ENCODE data around the gene PRRT3.
"Not testable (repeated sequence)": the region's sequence is repeated elsewhere in the genome, so short reads cannot be mapped to it uniquely, and the experiment has no call there.

The PRRT3 gene

GRCh38 chr3:9917820-9918219, 34.4 kb downstream of the PRRT3 start:
- no peak for DNase-seq

DNA sequence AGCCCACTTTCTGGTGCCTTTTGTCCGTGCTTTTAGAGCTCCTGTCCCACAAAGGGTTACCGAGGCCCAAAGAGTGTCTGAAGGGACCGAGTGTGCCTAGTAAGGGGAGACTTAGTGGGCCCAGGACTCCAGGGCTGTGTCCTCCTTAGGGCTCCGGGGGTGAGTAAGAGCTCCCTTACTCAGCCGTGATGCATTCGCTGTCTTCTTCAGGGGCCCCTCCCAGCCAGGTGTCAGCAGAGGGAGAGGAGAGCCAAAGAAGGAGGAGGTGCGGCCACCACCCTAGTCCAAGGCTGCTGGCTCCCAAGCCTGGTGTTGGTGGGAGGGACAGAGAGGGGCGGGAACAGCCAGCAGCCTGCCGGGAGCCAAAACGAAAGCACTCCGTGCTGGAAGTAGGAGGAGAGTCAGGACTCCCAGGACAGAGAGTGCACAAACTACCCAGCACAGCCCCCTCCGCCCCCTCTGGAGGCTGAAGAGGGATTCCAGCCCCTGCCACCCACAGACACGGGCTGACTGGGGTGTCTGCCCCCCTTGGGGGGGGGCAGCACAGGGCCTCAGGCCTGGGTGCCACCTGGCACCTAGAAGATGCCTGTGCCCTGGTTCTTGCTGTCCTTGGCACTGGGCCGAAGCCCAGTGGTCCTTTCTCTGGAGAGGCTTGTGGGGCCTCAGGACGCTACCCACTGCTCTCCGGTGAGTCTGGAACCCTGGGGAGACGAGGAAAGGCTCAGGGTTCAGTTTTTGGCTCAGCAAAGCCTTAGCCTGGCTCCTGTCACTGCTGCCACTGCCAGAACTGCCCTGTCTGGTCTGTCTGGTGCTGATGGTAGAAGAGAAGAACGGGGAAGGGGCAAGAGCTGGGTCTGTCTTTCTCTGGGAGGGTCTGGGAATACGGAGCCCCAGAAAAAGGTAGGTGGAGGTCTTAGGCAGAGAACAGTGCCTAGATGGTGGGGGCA, 35.2 kb downstream of the PRRT3 start, which contains the start of gene IL17RC:
Gene IL17RC, plus strand, starts transcription at position 365 of the 947 bp plus-strand sequence. Its CDS starts 218 bp downstream, at position 583.
- DNase-seq = peak; percentile 58

DNA sequence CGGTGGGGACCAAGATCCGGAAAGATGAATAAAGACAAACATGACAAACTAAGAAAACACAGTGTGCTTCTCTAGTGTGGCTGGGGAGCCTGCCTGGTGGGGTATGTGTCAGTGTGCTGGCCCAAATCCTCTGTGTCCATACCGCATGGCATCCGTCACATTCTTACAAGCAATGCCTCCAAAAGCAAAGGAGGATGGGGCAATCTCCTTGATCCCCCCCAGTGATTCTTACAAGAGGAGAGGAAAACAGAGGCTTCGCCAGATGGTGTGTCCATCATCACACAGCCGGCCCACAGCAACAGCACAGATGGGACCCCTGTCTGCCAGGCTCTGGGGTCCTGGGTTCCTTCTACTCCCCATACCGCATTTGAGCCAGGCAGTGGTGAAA, 35.9 kb downstream of the PRRT3 start:
- no peak for DNase-seq

GRCh38 chr3:9915254-9916141, 36.7 kb downstream of the PRRT3 start:
- no peak for DNase-seq

- no peak for DNase-seq
Observed at GRCh38 chr3:9914559-9915253, 37.5 kb downstream of the PRRT3 start.

DNA sequence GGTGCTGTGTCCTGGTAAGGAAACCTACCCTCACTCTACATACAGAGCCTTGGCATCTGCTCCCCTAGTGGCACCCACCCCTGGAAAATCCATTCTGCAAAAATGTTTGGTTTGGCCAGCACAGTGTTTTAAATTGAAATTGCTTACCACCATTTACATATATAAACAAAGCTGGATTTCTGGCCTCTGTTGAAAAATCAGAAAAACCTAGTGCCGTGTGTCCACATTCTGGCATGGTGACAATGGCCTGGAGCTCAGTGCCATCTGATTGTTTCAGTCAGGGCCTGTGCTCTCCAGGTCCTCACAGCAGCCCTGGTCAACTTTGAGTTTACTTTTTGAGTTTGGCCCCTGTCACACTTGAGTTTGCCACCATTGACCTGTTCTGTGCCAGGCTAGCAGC, 38.2 kb downstream of the PRRT3 start:
- DNase-seq = no peak

DNA sequence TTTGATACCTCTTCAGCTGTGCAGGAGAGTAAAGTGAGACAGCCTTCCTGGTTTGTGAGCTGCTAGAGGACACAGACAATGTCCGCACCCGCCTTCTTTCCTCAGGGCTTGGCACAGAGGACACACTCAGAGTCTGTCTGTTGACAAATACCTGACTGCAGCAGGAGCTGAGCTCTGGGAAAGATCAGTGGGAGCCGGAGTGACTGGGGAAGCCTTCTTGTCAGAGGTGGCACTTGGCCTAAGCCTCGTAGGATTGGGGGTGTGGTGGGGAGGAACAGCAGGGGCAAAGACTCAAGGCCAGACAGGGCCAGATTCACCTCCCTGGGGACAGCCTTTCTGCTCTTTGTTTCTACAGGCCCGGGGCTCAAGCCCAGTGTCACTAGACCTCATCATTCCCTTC, 38.6 kb downstream of the PRRT3 start:
- no peak for DNase-seq

GRCh38 chr3:9912294-9912935, 39.8 kb downstream of the PRRT3 start:
- DNase-seq = no peak

DNA sequence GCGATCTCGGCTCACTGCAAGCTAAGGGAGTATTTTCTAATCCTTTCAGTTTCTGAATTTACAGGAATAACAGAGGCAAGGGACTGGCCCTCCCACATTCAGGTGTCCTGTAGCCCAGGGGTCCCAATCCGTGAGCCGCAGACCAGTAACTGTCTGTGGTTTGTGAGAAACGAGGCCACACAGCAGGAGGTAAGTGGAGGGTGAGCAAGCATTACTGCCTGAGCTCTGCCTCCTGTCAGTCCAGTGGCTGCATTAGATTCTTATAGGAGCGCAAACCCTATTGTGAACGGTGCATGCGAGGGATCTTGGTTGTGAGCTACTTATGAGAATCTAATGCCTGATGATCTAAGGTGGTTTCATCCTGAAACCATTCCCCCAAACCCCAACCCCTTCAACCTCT, 40.3 kb downstream of the PRRT3 start:
- no peak for DNase-seq

DNA sequence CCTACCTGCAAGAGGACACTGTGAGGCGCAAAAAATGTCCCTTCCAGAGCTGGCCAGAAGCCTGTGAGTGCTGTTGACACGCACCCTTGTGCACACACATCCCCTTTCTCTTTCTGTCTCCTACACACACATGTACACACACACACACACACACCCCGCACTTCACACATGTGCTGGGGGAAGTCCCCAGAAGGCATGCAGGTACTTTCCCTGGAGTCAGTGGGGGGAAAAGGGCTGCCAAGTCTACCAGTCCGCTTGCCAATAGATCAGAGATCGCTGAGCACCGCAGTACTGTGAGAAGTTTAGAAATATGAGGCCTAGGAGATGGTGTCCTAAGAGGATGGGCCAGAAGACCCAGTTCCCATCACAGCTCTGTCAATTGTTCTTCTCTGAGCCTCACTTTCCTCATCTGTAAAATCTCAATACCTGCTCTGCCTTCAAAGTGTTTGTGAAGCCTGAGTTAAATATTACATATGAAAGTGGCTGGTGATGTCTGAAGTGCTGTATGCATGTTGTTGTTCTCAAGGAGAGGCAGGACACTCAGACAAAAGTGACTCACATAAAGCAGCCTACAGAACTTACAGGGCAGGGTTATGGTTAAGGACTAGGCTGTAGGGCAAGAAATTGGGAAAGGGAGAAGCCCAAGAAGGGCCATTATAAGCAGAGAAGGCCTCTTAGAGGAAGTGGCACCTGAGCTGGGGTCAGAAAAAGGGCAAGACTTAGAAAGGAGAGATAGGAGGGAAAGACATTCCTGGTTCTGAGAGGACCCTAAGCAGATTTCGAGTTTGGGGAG, 42.8 kb downstream of the PRRT3 start:
- DNase-seq = no peak

DNA sequence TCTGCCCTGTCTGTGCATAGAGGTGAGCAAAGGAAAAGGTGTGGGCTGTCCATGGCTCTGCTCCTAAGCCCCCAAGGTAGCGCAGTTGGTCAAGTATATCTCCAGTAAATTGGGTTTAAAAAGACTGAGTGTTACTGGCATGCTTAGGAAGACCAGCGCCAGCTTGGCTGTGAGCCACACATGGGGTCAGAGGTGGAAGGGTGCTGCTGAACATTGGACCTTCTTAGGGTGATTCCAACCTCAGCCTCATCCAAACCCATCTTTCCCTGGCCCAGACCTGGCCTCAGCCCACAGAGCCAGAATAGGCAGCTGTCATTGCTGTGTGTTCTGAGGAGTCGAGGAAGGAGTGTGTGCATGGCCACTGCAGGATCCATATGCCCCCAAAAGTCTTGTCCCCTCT, 43.9 kb downstream of the PRRT3 start:
- DNase-seq = no peak

- DNase-seq = no peak
Observed at GRCh38 chr3:9906480-9906879, 45.7 kb downstream of the PRRT3 start.

- no peak for DNase-seq
Observed at GRCh38 chr3:9903904-9904303, 48.3 kb downstream of the PRRT3 start.

DNA sequence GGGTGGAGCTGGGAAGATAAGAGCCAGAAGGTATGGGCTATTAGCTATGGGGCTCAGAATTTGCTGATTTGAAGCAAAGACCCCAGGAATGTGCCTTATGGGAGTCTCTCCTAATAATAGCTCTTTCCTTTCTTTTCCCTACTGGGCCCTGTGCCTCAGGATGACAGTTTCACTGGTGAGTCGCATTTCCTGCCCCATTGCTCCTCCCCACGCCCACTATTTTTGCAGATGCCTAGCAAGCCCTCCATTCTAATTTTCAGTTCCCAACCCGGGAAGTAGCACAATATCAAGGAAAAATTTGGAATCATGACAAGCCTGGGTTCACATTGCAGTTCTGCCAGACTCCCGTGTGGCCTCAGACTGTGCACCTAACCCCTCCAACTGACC, 49.0 kb downstream of the PRRT3 start:
- DNase-seq = no peak

GRCh38 chr3:9902372-9903237, 49.6 kb downstream of the PRRT3 start, which contains the start of gene IL17RE:
TSS of gene IL17RE (plus strand) at chr3:9902848. CDS start at chr3:9902933, 85 bp downstream.
- no peak for DNase-seq

GRCh38 chr3:9901967-9902366, 50.2 kb downstream of the PRRT3 start:
- no peak for DNase-seq

DNA sequence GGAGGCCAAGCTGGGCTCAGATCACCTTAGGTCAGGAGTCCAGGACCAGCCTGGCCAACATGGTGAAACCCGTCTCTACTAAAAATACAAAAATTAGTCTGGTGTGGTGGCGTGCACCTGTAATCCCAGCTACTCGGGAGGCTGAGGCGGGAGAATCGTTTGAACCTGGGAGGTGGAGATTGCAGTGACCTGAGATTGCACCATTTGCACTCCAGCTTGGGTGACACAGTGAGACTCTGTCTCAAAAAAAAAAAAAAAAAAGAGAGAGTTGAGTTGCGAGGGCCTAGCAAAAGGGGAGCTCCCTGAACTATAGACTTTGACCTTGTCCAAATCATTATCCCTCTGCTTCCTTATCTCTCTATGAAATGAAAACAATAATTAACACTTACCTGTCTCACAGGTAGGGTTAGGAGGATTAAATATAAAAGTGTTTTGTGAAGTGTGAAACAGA, 51.2 kb downstream of the PRRT3 start:
- DNase-seq = not testable (repeated sequence)

DNA sequence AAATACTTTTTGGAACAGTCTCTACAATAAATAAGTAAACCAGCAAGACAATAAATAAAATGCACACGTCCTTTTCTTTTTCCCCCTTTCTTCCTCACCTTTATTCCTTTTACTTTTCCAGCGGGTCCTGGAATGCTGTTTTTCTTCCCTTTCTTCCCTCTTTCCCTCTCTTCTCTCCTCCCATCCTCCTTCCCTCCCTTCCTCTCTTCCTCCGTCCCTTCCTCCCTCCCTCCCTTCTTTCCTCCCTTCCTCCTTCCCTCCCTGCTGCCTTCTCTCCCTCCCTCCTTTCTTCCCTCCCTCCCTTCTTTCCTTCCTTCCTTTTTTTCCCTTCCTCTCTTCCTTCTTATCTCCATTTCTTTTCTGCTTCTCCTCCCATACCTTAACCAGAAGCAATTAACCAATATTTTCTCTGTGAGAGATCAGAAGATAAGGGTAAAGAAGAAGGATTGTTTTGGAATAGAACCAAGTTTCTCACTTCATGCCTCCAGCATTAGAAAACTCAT, 52.9 kb downstream of the PRRT3 start:
- DNase-seq = no peak

- no peak for DNase-seq
Observed at GRCh38 chr3:9898467-9899241, 53.6 kb downstream of the PRRT3 start.

Data from NCI-H446 treated with DMSO at 0.1 percent for 48 hours (cell line).